H1 (cell line): ENCODE measurements around the gene CHST3. TPM values are rescaled to one million over a fixed set of nuclear protein-coding genes. Genes with fewer than 3 reads are reported as not detected.
A peak's percentile ranks its signal among the peaks of the same experiment; 100 is the strongest.

Experiments used
- CTCF ChIA-PET: fragments of 300-600 bp; sonication (Branson Sonifier 250); formaldehyde crosslinking; loops from one replicate; lab custom pipeline; 2021; ENCODE audit not compliant: partially characterized antibody; lab: Charles Lee
- POLR2A ChIA-PET: fragments of 300-600 bp; sonication (Branson Sonifier 250); formaldehyde crosslinking; loops from one replicate; lab custom pipeline; 2021; ENCODE audit warnings: inconsistent platforms; ENCODE audit not compliant: partially characterized antibody; lab: Charles Lee
- DNase-seq, 2 experiments: peaks; one replicate each; pipeline versions ENCODE4 v3.0.0 to v3.0.0-alpha.2; 2010 to 2022; ENCODE audit warnings: low spot score in 2 of 2, low read depth in 1 of 2, mixed read lengths in 1 of 2
- FAIRE-seq: peaks from 2 replicates; lab custom pipeline; 2011; peaks lifted over from hg19 to GRCh38; lab: Jason Lieb, UNC
- H2AFZ ChIP-seq: 2 replicates; pipeline ENCODE4 v1.8.1; 2012; ENCODE audit warnings: low read length, inconsistent platforms
- H2AK5ac ChIP-seq: 2 replicates; pipeline ENCODE4 v1.6.1; 2013; ENCODE audit warnings: low read depth, low read length
- H2BK120ac ChIP-seq: replicated peaks from 2 replicates; pipeline ENCODE3; 2013; ENCODE audit warnings: low read depth, low read length, inconsistent platforms
- H2BK12ac ChIP-seq: 2 replicates; pipeline ENCODE4 v1.6.1; 2013; ENCODE audit warnings: low read depth, low read length
- H2BK15ac ChIP-seq: 2 replicates; pipeline ENCODE4 v1.6.1; 2013; ENCODE audit warnings: low read length
- H2BK20ac ChIP-seq: 2 replicates; pipeline ENCODE4 v1.6.1; 2013; ENCODE audit warnings: low read length
- H2BK5ac ChIP-seq: 2 replicates; pipeline ENCODE4 v1.6.1; 2013; ENCODE audit warnings: low read depth, low read length
- H3K14ac ChIP-seq: 2 replicates; pipeline ENCODE4 v1.6.1; 2013; ENCODE audit warnings: inconsistent platforms; ENCODE audit not compliant: insufficient read length
- H3K18ac ChIP-seq: 2 replicates; pipeline ENCODE4 v1.6.1; 2013; ENCODE audit warnings: low read length; ENCODE audit errors: extremely low read depth
- H3K23ac ChIP-seq: 2 replicates; pipeline ENCODE4 v1.6.1; 2013; ENCODE audit warnings: inconsistent platforms; ENCODE audit not compliant: insufficient read length
- H3K23me2 ChIP-seq: 2 replicates; pipeline ENCODE4 v1.6.1; 2013; ENCODE audit warnings: low read depth, low read length
- H3K27ac ChIP-seq: 2 replicates; pipeline ENCODE4 v1.6.1; 2011; ENCODE audit warnings: low read depth, low read length, inconsistent platforms
- H3K27me3 ChIP-seq, 4 experiments: replicated peaks in 1 of 4; 1 replicate in 1 of 4; 2 replicates in 3 of 4; pipeline versions ENCODE4 v1.6.1 to v1.8.1; 2011 to 2013; ENCODE audit warnings: low read length in 3 of 4, mild to moderate bottlenecking in 3 of 4, inconsistent platforms in 2 of 4, mixed read lengths in 2 of 4, moderate library complexity in 1 of 4; ENCODE audit not compliant: control insufficient read depth in 3 of 4, insufficient read depth in 3 of 4; ENCODE audit errors: extremely low read depth in 1 of 4
- H3K36me3 ChIP-seq, 4 experiments: 2 replicates each; pipeline versions ENCODE4 v1.6.1 to v1.8.1; 2011 to 2013; ENCODE audit warnings: mild to moderate bottlenecking in 4 of 4, low read length in 3 of 4, moderate library complexity in 2 of 4, control low read depth in 1 of 4, inconsistent platforms in 1 of 4; ENCODE audit not compliant: insufficient read depth in 4 of 4, control insufficient read depth in 2 of 4
- H3K4ac ChIP-seq: replicated peaks from 2 replicates; pipeline ENCODE3; 2013; ENCODE audit warnings: low read length, low read depth, mixed read lengths, inconsistent platforms; ENCODE audit not compliant: insufficient read length
- H3K4me1 ChIP-seq, 4 experiments: replicated peaks in 1 of 4; 1 replicate in 1 of 4; 2 replicates in 3 of 4; pipeline versions ENCODE4 v1.6.1 to v1.8.1; 2011 to 2013; ENCODE audit warnings: low read length in 3 of 4, inconsistent platforms in 2 of 4, mixed read lengths in 1 of 4; ENCODE audit not compliant: insufficient read depth in 4 of 4, control insufficient read depth in 3 of 4
- H3K4me2 ChIP-seq, 2 experiments: 2 replicates each; pipeline versions ENCODE4 v1.6.1 to v1.8.1; 2011 to 2013; ENCODE audit warnings: low read depth in 2 of 2, low read length in 2 of 2, control low read depth in 1 of 2, inconsistent platforms in 1 of 2, mild to moderate bottlenecking in 1 of 2; ENCODE audit not compliant: insufficient read depth in 1 of 2
- H3K4me3 ChIP-seq, 4 experiments: fragments of 200-600, 300-600 bp in 1 of 4; sonication (generic), shearing (Covaris generic), sonication (Bioruptor Twin) in 1 of 4; 2 replicates each; pipeline versions ENCODE4 v1.5.1 to v1.8.1; 2011 to 2016; ENCODE audit warnings: low read length in 4 of 4, low read depth in 3 of 4, control low read depth in 2 of 4, inconsistent platforms in 2 of 4, mild to moderate bottlenecking in 2 of 4, mixed read lengths in 1 of 4, moderate library complexity in 1 of 4; ENCODE audit not compliant: insufficient read depth in 2 of 4; ENCODE audit errors: extremely low read depth in 1 of 4
- H3K56ac ChIP-seq: replicated peaks from 2 replicates; pipeline ENCODE3; 2013; ENCODE audit warnings: low read depth, mild to moderate bottlenecking, mixed read lengths, low read length, inconsistent platforms; ENCODE audit not compliant: insufficient read length
- H3K79me1 ChIP-seq: 2 replicates; pipeline ENCODE4 v1.6.1; 2013; ENCODE audit warnings: low read depth, low read length, control low read depth
- H3K79me2 ChIP-seq, 2 experiments: 2 replicates each; pipeline versions ENCODE4 v1.6.1 to v1.8.1; 2012 to 2013; ENCODE audit warnings: low read length in 2 of 2, mild to moderate bottlenecking in 2 of 2, inconsistent platforms in 1 of 2; ENCODE audit not compliant: insufficient read depth in 2 of 2, control insufficient read depth in 1 of 2
- H3K9ac ChIP-seq, 4 experiments: replicated peaks in 1 of 4; 1 replicate in 1 of 4; 2 replicates in 3 of 4; pipeline versions ENCODE4 v1.6.1 to v1.8.1; 2011 to 2013; ENCODE audit warnings: low read depth in 3 of 4, low read length in 3 of 4, control low read depth in 2 of 4, mild to moderate bottlenecking in 2 of 4, moderate library complexity in 2 of 4, inconsistent platforms in 1 of 4; ENCODE audit errors: extremely low read depth in 1 of 4
- H3K9me3 ChIP-seq, 2 experiments: 2 replicates each; pipeline versions ENCODE4 v1.6.1 to v1.8.1; 2012 to 2013; ENCODE audit warnings: mild to moderate bottlenecking in 2 of 2, moderate library complexity in 2 of 2, control low read depth in 1 of 2, inconsistent platforms in 1 of 2, low read depth in 1 of 2, low read length in 1 of 2, mixed read lengths in 1 of 2; ENCODE audit not compliant: insufficient read depth in 2 of 2
- H4K20me1 ChIP-seq, 2 experiments: replicated peaks in 1 of 2; 2 replicates each; pipeline versions ENCODE3 to v1.8.1; 2011 to 2013; ENCODE audit warnings: inconsistent platforms in 2 of 2, low read length in 2 of 2, mild to moderate bottlenecking in 1 of 2; ENCODE audit not compliant: insufficient read depth in 2 of 2, control insufficient read depth in 1 of 2
- H4K5ac ChIP-seq: 2 replicates; pipeline ENCODE4 v1.6.1; 2013; ENCODE audit warnings: low read length, low read depth, mixed read lengths, inconsistent platforms; ENCODE audit not compliant: insufficient read length
- H4K8ac ChIP-seq: 2 replicates; pipeline ENCODE4 v1.8.0; 2013; ENCODE audit warnings: mild to moderate bottlenecking, moderate library complexity, low read length, inconsistent platforms; ENCODE audit not compliant: insufficient read depth; ENCODE audit errors: extremely low read depth
- H4K91ac ChIP-seq: replicated peaks from 2 replicates; pipeline ENCODE3; 2013; ENCODE audit warnings: low read length, mixed read lengths, inconsistent platforms; ENCODE audit not compliant: insufficient read length
- CHD2 ChIP-seq: IDR thresholded peaks from 2 replicates; pipeline ENCODE4 v1.6.1; 2012; ENCODE audit warnings: low read length, improper control_type of control experiment
- HDAC2 ChIP-seq, 2 experiments: fragments of 300-600 bp in 1 of 2; sonication (generic) in 1 of 2; IDR thresholded peaks; 2 replicates each; pipeline ENCODE4 v1.6.1; 2011 to 2012; ENCODE audit warnings: low read depth in 2 of 2, low read length in 2 of 2, mild to moderate bottlenecking in 2 of 2, moderate library complexity in 2 of 2, borderline replicate concordance in 1 of 2, inconsistent platforms in 1 of 2
- POLR2A ChIP-seq, 2 experiments: IDR thresholded peaks; 1 replicate in 1 of 2; 2 replicates in 1 of 2; pipeline ENCODE4 v1.6.1; 2011; ENCODE audit warnings: low read depth in 2 of 2, low read length in 2 of 2, mild to moderate bottlenecking in 2 of 2; ENCODE audit errors: control extremely low read depth in 1 of 2
- RNF2 ChIP-seq: fragments of 200-900, 300-1000 bp; sonication (generic); IDR thresholded peaks from 2 replicates; pipeline ENCODE4 v1.7.1; 2016; ENCODE audit warnings: borderline replicate concordance, low read depth, mild to moderate bottlenecking, antibody characterized with exemption, low read length; ENCODE audit not compliant: poor library complexity, severe bottlenecking; ENCODE audit errors: missing control alignments
- SAP30 ChIP-seq: fragments of 300-600 bp; sonication (generic); IDR thresholded peaks from 2 replicates; pipeline ENCODE4 v1.7.1; 2012; ENCODE audit warnings: low read length, moderate library complexity, mild to moderate bottlenecking, inconsistent platforms; ENCODE audit not compliant: insufficient read depth, insufficient replicate concordance
- TEAD4 ChIP-seq: IDR thresholded peaks from 2 replicates; pipeline ENCODE4 v1.6.1; 2012; ENCODE audit warnings: low read depth, low read length, inconsistent platforms, mixed read lengths
- WGBS, 2 experiments: shearing (Covaris generic) in 1 of 2; methylation state at CpG; one replicate each; pipeline versions ENCODE4 v1.1.6 to v1.1.7; 2013 to 2015; ENCODE audit warnings: low lambda C conversion rate in 2 of 2, mixed read lengths in 2 of 2, inconsistent platforms in 1 of 2, low coverage in 1 of 2, missing lambda C conversion rate in 1 of 2; ENCODE audit not compliant: insufficient replicate concordance in 2 of 2, insufficient coverage in 1 of 2, insufficient read length in 1 of 2; ENCODE audit errors: extremely low coverage in 1 of 2, missing lambda C conversion rate in 1 of 2; 5-methylcytosine and 5-hydroxymethylcytosine counted together
- polyA plus RNA-seq, 7 experiments: library from polyadenylated mRNA; depleted of rRNA in 3 of 7; stranded (reverse) in 5 of 7; unstranded in 2 of 7; fragments of >200 nt in 5 of 7; fragments of 200-250 nt in 2 of 7; gene quantifications; 1 replicate in 5 of 7; 2 replicates in 1 of 7; 4 replicates in 1 of 7; pipeline versions ENCODE4 v1.2.1 to v1.2.3, GENCODE V29; 2011 to 2013; ENCODE audit warnings: missing spikeins in 2 of 7, mixed read lengths in 2 of 7
- total RNA-seq: library from RNA; stranded (reverse); fragmentation: NEBNext Ultra II Directional; extraction: Animal tissue kit (Norgen Biotek cat#: 25700); gene quantifications from 2 replicates; pipeline ENCODE4 v1.2.1, GENCODE V29; 2021

Gene CHST3
- total and polyA plus RNA-seq, 2 of the 8 experiments (the other 6 are each of a cell fraction or from before 2014, with no cell fraction given), result 2.0 to 5.8 TPM

- no peak overlapping the region for H3K14ac ChIP-seq
- no peak overlapping the region for H2BK120ac ChIP-seq
- no peaks in the 10 kb centered on the region for H3K79me2 ChIP-seq
- no peak overlapping the region for H2AFZ ChIP-seq
- no peaks in the 10 kb centered on the region for H3K27me3 ChIP-seq
- no peak overlapping the region for H3K27ac ChIP-seq
- H3K4me3 ChIP-seq, result no peak overlapping the region
- no peak overlapping the region for H3K23ac ChIP-seq
- ChIA-PET POLR2A (interaction anchor here (1.0 to 2.7 kb wide), 2 partner anchors 12 to 299 kb away, joined by 3 to 8 read pairs; partner anchors contain the start of gene CHST3), CTCF (interaction anchor here (1.0 to 5.3 kb wide), 13 partner anchors 9 to 115 kb away, joined by 3 to 68 read pairs (median 7); no protein-coding TSS in a partner anchor)
- no peak overlapping the region for H3K18ac ChIP-seq
- no peak overlapping the region for H2BK15ac ChIP-seq
- peaks cover 5% of the 10 kb centered on the region for H3K79me1 ChIP-seq
- WGBS, 2 experiments, result 91% methylated on average over 12 of the region's 12 CpGs; no CpG with 5 or more reads in 1 of the 2 experiments
- H2BK20ac ChIP-seq, result no peak overlapping the region
- no peak overlapping the region for H2BK12ac ChIP-seq
- no peak overlapping the region for H3K4ac ChIP-seq
- H3K4me1 ChIP-seq, result peaks cover 0 to 12% (median 3%) of the 10 kb centered on the region in 4 experiments; a peak in 4 of 7 replicates
- H2BK5ac ChIP-seq, result no peak overlapping the region
- no peak overlapping the region for H4K5ac ChIP-seq
- no peaks in the 10 kb centered on the region for H3K23me2 ChIP-seq
- peak overlapping the region; percentile 52; the same call in 1 of the 2 replicates for H4K8ac ChIP-seq
- H3K9me3 ChIP-seq, result no peaks in the 10 kb centered on the region
- H4K20me1 ChIP-seq, result no peaks in the 10 kb centered on the region
- H3K9ac ChIP-seq, result no peak overlapping the region
- no peak overlapping the region for H3K56ac ChIP-seq
- FAIRE-seq, result no peak
- no peaks in the 10 kb centered on the region for H3K36me3 ChIP-seq
- DNase-seq, result no peak
- H4K91ac ChIP-seq, result no peak overlapping the region
- H2AK5ac ChIP-seq, result no peak overlapping the region
- no peak overlapping the region for H3K4me2 ChIP-seq
- TF ChIP-seq RNF2 (no peak), POLR2A (IDR thresholded peaks at IDR 0.05; ENCODE audit: control extremely low read depth in 1 of 2, low read depth in 2 of 2, low read length in 2 of 2) (no peak), SAP30 (no peak), TEAD4 (no peak), CHD2 (no peak), HDAC2 (IDR thresholded peaks at IDR 0.05; ENCODE audit: borderline replicate concordance in 1 of 2, low read depth in 2 of 2, low read length in 2 of 2) (no peak)
Measured at GRCh38 chr10:71975871-71976725, 11.9 kb downstream of the CHST3 start.
